Measurements from ENCODE around the gene CHRM4. TPM values are rescaled to one million over a fixed set of nuclear protein-coding genes. Genes with fewer than 3 reads are reported as not detected.

Gene CHRM4
- total RNA-seq, 1 donor from 2014 or later, result not detected

- DNase-seq (ENCODE audit: low read depth), result no peak
- no peak overlapping the region for H3K4me3 ChIP-seq (ENCODE audit: low read depth, low read length)
- no peak for TF ChIP-seq CTCF (conservative IDR thresholded peaks at IDR 0.05; ENCODE audit: low read depth, low read length)
Measured at GRCh38 chr11:46404476-46405017, 13.0 kb upstream of the CHRM4 start.

GRCh38 chr11:46402957-46403902, 11.7 kb upstream of the CHRM4 start:
- H3K4me3 ChIP-seq (ENCODE audit: low read depth, low read length), result no peak overlapping the region
- DNase-seq (ENCODE audit: low read depth), result no peak
- no peak for TF ChIP-seq CTCF (conservative IDR thresholded peaks at IDR 0.05; ENCODE audit: low read depth, low read length)

GRCh38 chr11:46397526-46397925, 6.0 kb upstream of the CHRM4 start:
- no peak for DNase-seq (ENCODE audit: low read depth)
- TF ChIP-seq CTCF (conservative IDR thresholded peaks at IDR 0.05; ENCODE audit: low read depth, low read length), result no peak
- H3K4me3 ChIP-seq (ENCODE audit: low read depth, low read length), result no peak overlapping the region

- TF ChIP-seq CTCF (conservative IDR thresholded peaks at IDR 0.05; ENCODE audit: low read depth, low read length), result no peak
- no peak overlapping the region for H3K4me3 ChIP-seq (ENCODE audit: low read depth, low read length)
- no peak for DNase-seq (ENCODE audit: low read depth)
Measured at GRCh38 chr11:46393759-46394158, 2.2 kb upstream of the CHRM4 start.

GRCh38 chr11:46393231-46393616, 1.6 kb upstream of the CHRM4 start:
- no peak overlapping the region for H3K4me3 ChIP-seq (ENCODE audit: low read depth, low read length)
- no peak for TF ChIP-seq CTCF (conservative IDR thresholded peaks at IDR 0.05; ENCODE audit: low read depth, low read length)
- DNase-seq (ENCODE audit: low read depth), result no peak

GRCh38 chr11:46392421-46393230, 1.1 kb upstream of the CHRM4 start:
- no peak for TF ChIP-seq CTCF (conservative IDR thresholded peaks at IDR 0.05; ENCODE audit: low read depth, low read length)
- H3K4me3 ChIP-seq (ENCODE audit: low read depth, low read length), result peak overlapping the region; percentile 48
- DNase-seq (ENCODE audit: low read depth), result no peak

All from epithelial cell of proximal tubule (primary cell).